Endothelial cell (in vitro differentiated cells): ENCODE measurements around the gene SCAP. TPM values are rescaled to one million over a fixed set of nuclear protein-coding genes. Genes with fewer than 3 reads are reported as not detected.
A peak's percentile ranks its signal among the peaks of the same experiment; 100 is the strongest.
"Not testable (repeated sequence)": the region's sequence is repeated elsewhere in the genome, so short reads cannot be mapped to it uniquely, and the experiment has no call there.

ENCODE experiments used
- DNase-seq: peaks from one replicate; pipeline ENCODE4 v3.0.0; 2021; ENCODE audit warnings: low spot score
- H3K27ac Mint-ChIP-seq: one replicate; pipeline ENCODE4 v1.8.0; 2021; ENCODE audit warnings: mixed read lengths, inconsistent platforms; ENCODE audit not compliant: unreplicated experiment
- H3K27me3 Mint-ChIP-seq: one replicate; pipeline ENCODE4 v1.8.0; 2021; ENCODE audit warnings: mild to moderate bottlenecking, moderate library complexity, mixed read lengths, inconsistent platforms; ENCODE audit not compliant: unreplicated experiment
- H3K36me3 Mint-ChIP-seq: one replicate; pipeline ENCODE4 v1.8.0; 2021; ENCODE audit warnings: mild to moderate bottlenecking, low read depth, mixed read lengths, inconsistent platforms; ENCODE audit not compliant: unreplicated experiment
- H3K4me1 Mint-ChIP-seq: one replicate; pipeline ENCODE4 v1.8.0; 2021; ENCODE audit warnings: mild to moderate bottlenecking, mixed read lengths, inconsistent platforms; ENCODE audit not compliant: unreplicated experiment
- H3K4me3 Mint-ChIP-seq: one replicate; pipeline ENCODE4 v1.8.0; 2021; ENCODE audit warnings: mild to moderate bottlenecking, mixed read lengths, inconsistent platforms; ENCODE audit not compliant: unreplicated experiment
- H3K9me3 Mint-ChIP-seq: one replicate; pipeline ENCODE4 v1.8.0; 2021; ENCODE audit warnings: mixed read lengths, inconsistent platforms; ENCODE audit not compliant: unreplicated experiment
- CTCF ChIP-seq: fragments of 200-600 bp; sonication (generic); IDR thresholded peaks from one replicate; pipeline ENCODE4 v1.5.0; 2021; ENCODE audit warnings: antibody characterized with exemption; ENCODE audit not compliant: unreplicated experiment
- total RNA-seq: library from RNA; stranded (reverse); fragmentation: NEBNext Ultra II Directional; extraction: Animal tissue kit (Norgen Biotek cat#: 25700); gene quantifications from one replicate; pipeline ENCODE4 v1.2.1, GENCODE V29; 2021; ENCODE audit not compliant: unreplicated experiment

The SCAP gene
- total RNA-seq, 1 donor from 2014 or later: 88.6 TPM

- peaks cover 10% of the 10 kb centered on the region for H3K36me3 Mint-ChIP-seq
- peak overlapping the region; percentile 66 for H3K4me3 Mint-ChIP-seq
- DNase-seq: no peak
- H3K4me1 Mint-ChIP-seq: peaks cover 5% of the 10 kb centered on the region
- no peaks in the 10 kb centered on the region for H3K9me3 Mint-ChIP-seq
- no peak for TF ChIP-seq CTCF
- H3K27me3 Mint-ChIP-seq: no peaks in the 10 kb centered on the region
- H3K27ac Mint-ChIP-seq: no peak overlapping the region
Observed at GRCh38 chr3:47485812-47486211, 10.1 kb upstream of the SCAP start.

- TF ChIP-seq CTCF: no peak
- Mint-ChIP-seq H3K4me3 (no peak overlapping the region), H3K27me3 (peaks cover 2% of the 10 kb centered on the region), H3K27ac (no peak overlapping the region), H3K4me1 (peaks cover 5% of the 10 kb centered on the region), H3K36me3 (peaks cover 10% of the 10 kb centered on the region), H3K9me3 (no peaks in the 10 kb centered on the region)
- DNase-seq: no peak
Observed at GRCh38 chr3:47482366-47482765, 6.6 kb upstream of the SCAP start.

GRCh38 chr3:47481763-47482162 lies 6.0 kb upstream of the SCAP start:
- not testable (repeated sequence) for H3K4me1 Mint-ChIP-seq, H3K27me3 Mint-ChIP-seq, H3K36me3 Mint-ChIP-seq, H3K27ac Mint-ChIP-seq, H3K4me3 Mint-ChIP-seq, H3K9me3 Mint-ChIP-seq, DNase-seq

GRCh38 chr3:47480267-47480666 lies 4.5 kb upstream of the SCAP start:
- not testable (repeated sequence) for H3K27me3 Mint-ChIP-seq, H3K36me3 Mint-ChIP-seq, H3K4me3 Mint-ChIP-seq, H3K27ac Mint-ChIP-seq, DNase-seq, H3K9me3 Mint-ChIP-seq
- H3K4me1 Mint-ChIP-seq: peaks cover 14% of the 10 kb centered on the region

GRCh38 chr3:47479826-47480160 lies 4.1 kb upstream of the SCAP start:
- DNase-seq: no peak
- Mint-ChIP-seq H3K36me3 (peaks cover 4% of the 10 kb centered on the region), H3K27ac (no peak overlapping the region), H3K4me3 (no peak overlapping the region), H3K4me1 (peaks cover 18% of the 10 kb centered on the region), H3K9me3 (no peaks in the 10 kb centered on the region), H3K27me3 (peaks cover 2% of the 10 kb centered on the region)
- TF ChIP-seq CTCF: no peak

GRCh38 chr3:47478022-47478421 lies 2.3 kb upstream of the SCAP start:
- H3K36me3 Mint-ChIP-seq: peaks cover 4% of the 10 kb centered on the region
- H3K9me3 Mint-ChIP-seq: no peaks in the 10 kb centered on the region
- peaks cover 26% of the 10 kb centered on the region for H3K4me1 Mint-ChIP-seq
- H3K27ac Mint-ChIP-seq: no peak overlapping the region
- TF ChIP-seq CTCF: no peak
- DNase-seq: no peak
- no peak overlapping the region for H3K4me3 Mint-ChIP-seq
- peaks cover 2% of the 10 kb centered on the region for H3K27me3 Mint-ChIP-seq
